Mesendoderm (in vitro differentiated cells): Measurements from ENCODE around the gene NDUFAF8.

ENCODE experiments used
- DNase-seq: peaks from one replicate; pipeline ENCODE4 v3.0.0; 2013
- H2AK5ac ChIP-seq: 2 replicates; pipeline ENCODE4 v1.6.1; 2013; ENCODE audit warnings: low read length, inconsistent platforms
- H2BK120ac ChIP-seq: 2 replicates; pipeline ENCODE4 v1.6.1; 2013; ENCODE audit warnings: low read depth, mild to moderate bottlenecking, low read length, moderate library complexity, mixed read lengths
- H2BK15ac ChIP-seq: replicated peaks from 2 replicates; pipeline ENCODE4 v1.6.1; 2013; ENCODE audit warnings: low read depth, mild to moderate bottlenecking, moderate library complexity
- H2BK5ac ChIP-seq: 2 replicates; pipeline ENCODE4 v1.6.1; 2013; ENCODE audit warnings: low read length, inconsistent platforms
- H3K18ac ChIP-seq: 2 replicates; pipeline ENCODE4 v1.6.1; 2013; ENCODE audit warnings: mild to moderate bottlenecking, low read length, mixed read lengths
- H3K23ac ChIP-seq: one replicate; pipeline ENCODE4 v1.6.1; 2013; ENCODE audit warnings: low read length
- H3K27ac ChIP-seq: 2 replicates; pipeline ENCODE4 v1.5.1; 2013; ENCODE audit warnings: low read depth, mild to moderate bottlenecking, inconsistent platforms, low read length, moderate library complexity
- H3K27me3 ChIP-seq: 2 replicates; pipeline ENCODE4 v1.6.1; 2013; ENCODE audit warnings: low read length, control low read depth, mild to moderate bottlenecking, inconsistent platforms; ENCODE audit not compliant: insufficient read depth, poor library complexity
- H3K36me3 ChIP-seq: 2 replicates; pipeline ENCODE4 v1.6.1; 2013; ENCODE audit warnings: low read length, inconsistent platforms; ENCODE audit not compliant: control insufficient read depth, insufficient read depth
- H3K4ac ChIP-seq: one replicate; pipeline ENCODE4 v1.6.1; 2013; ENCODE audit warnings: low read depth, mild to moderate bottlenecking, low read length, moderate library complexity
- H3K4me1 ChIP-seq: 2 replicates; pipeline ENCODE4 v1.6.1; 2013; ENCODE audit warnings: low read depth, low read length, inconsistent platforms; ENCODE audit not compliant: control insufficient read depth
- H3K4me2 ChIP-seq: 2 replicates; pipeline ENCODE4 v1.6.1; 2013; ENCODE audit warnings: low read length
- H3K4me3 ChIP-seq: 2 replicates; pipeline ENCODE4 v1.5.1; 2013; ENCODE audit warnings: mild to moderate bottlenecking, low read length
- H3K56ac ChIP-seq: one replicate; pipeline ENCODE4 v1.6.1; 2013; ENCODE audit warnings: low read length
- H3K79me1 ChIP-seq: 2 replicates; pipeline ENCODE4 v1.6.1; 2013; ENCODE audit warnings: low read length, inconsistent platforms
- H3K79me2 ChIP-seq: 2 replicates; pipeline ENCODE4 v1.6.1; 2013; ENCODE audit warnings: mild to moderate bottlenecking, low read length; ENCODE audit not compliant: control insufficient read depth, insufficient read depth
- H3K9ac ChIP-seq: 2 replicates; pipeline ENCODE4 v1.6.1; 2013; ENCODE audit warnings: low read length, inconsistent platforms
- H4K5ac ChIP-seq: one replicate; pipeline ENCODE4 v1.6.1; 2013; ENCODE audit warnings: low read length
- H4K8ac ChIP-seq: one replicate; pipeline ENCODE4 v1.6.1; 2013; ENCODE audit warnings: low read depth, mild to moderate bottlenecking, control low read depth, low read length, moderate library complexity
- WGBS: extraction: QIAGEN DNeasy Blood & Tissue Kit; methylation state at CpG from one replicate; pipeline ENCODE4 v1.1.7; 2013; ENCODE audit warnings: low lambda C conversion rate, missing lambda C conversion rate; ENCODE audit not compliant: insufficient coverage; ENCODE audit errors: extremely low coverage; 5-methylcytosine and 5-hydroxymethylcytosine counted together

The NDUFAF8 gene

DNA sequence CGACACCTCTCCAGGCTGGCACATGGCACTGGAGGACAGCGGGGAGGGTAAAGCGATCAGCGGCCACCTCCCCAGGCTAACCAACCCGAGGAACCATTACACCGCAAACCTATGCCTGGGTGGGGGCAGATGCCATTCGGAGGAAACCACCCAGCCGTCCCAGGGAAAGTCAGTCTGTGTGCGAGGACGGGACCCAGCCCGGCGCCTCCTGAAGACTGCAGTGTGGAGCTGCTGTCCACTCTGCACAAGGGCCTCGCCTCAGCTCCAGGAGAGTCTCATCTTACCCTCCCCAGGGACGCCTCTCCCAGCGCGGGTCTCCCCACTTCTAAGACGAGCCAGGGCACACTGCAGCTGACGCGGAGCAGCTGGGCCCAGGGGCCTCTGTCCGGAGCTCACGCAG, 48.0 kb downstream of the NDUFAF8 start:
- no peak for DNase-seq
- Histone ChIP-seq H3K79me2 (peaks cover 15% of the 10 kb centered on the region), H3K27me3 (no peaks in the 10 kb centered on the region), H3K56ac (no peak overlapping the region), H3K27ac (no peak overlapping the region), H3K4me3 (no peak overlapping the region), H4K8ac (no peak overlapping the region), H3K4ac (no peak overlapping the region), H4K5ac (no peak overlapping the region), H2BK5ac (no peak overlapping the region), H3K79me1 (peaks cover 20% of the 10 kb centered on the region), H3K36me3 (no peaks in the 10 kb centered on the region), H3K9ac (no peak overlapping the region), H3K18ac (no peak overlapping the region), H3K4me1 (no peaks in the 10 kb centered on the region), H3K23ac (no peak overlapping the region), H3K4me2 (no peak overlapping the region), H2AK5ac (no peak overlapping the region), H2BK120ac (no peak overlapping the region), H2BK15ac (no peak overlapping the region)
- WGBS: no CpG with 5 or more reads among the region's 21 CpGs

DNA sequence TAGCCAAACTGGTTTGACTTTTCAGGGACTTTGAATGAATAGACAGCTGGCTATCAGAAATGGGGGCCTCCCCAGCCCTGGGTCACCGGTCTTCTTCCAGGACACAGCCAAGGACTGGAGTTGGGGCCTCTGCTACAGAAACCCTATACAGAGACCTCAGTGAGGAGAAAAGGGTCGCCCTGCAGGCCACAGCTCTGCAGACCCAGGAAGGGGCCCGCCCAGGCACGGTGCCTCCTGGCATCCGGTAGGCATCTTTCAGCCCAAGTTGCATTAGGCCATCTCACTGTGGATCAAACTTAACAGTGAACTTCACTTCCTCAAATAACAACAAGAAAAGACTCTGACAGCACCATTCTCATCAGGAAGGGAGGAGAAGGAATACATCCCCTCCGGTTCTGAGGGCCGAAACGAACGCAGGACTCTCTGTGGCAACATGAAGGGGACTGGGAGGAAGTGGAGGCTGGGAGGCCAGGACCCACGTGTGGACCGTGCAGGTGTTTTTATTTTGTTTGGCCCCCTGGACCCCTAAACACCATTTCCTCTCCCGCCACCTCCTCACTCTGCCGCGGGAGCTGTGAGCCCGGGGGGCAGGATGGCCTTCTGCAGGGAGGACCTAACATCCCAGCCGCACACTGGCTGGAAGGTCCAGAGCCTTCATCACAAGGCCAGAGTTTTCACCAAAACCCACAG, 48.8 kb downstream of the NDUFAF8 start:
- Histone ChIP-seq H3K23ac (no peak overlapping the region), H3K79me2 (peaks cover 15% of the 10 kb centered on the region), H3K27ac (no peak overlapping the region), H3K27me3 (no peaks in the 10 kb centered on the region), H3K18ac (no peak overlapping the region), H3K56ac (no peak overlapping the region), H4K8ac (no peak overlapping the region), H2AK5ac (no peak overlapping the region), H2BK5ac (no peak overlapping the region), H2BK15ac (no peak overlapping the region), H3K9ac (no peak overlapping the region), H3K4me1 (no peaks in the 10 kb centered on the region), H3K4me2 (no peak overlapping the region), H4K5ac (no peak overlapping the region), H2BK120ac (no peak overlapping the region), H3K79me1 (peaks cover 20% of the 10 kb centered on the region), H3K4ac (no peak overlapping the region), H3K4me3 (no peak overlapping the region), H3K36me3 (no peaks in the 10 kb centered on the region)
- no CpG with 5 or more reads among the region's 16 CpGs for WGBS
- no peak for DNase-seq

DNA sequence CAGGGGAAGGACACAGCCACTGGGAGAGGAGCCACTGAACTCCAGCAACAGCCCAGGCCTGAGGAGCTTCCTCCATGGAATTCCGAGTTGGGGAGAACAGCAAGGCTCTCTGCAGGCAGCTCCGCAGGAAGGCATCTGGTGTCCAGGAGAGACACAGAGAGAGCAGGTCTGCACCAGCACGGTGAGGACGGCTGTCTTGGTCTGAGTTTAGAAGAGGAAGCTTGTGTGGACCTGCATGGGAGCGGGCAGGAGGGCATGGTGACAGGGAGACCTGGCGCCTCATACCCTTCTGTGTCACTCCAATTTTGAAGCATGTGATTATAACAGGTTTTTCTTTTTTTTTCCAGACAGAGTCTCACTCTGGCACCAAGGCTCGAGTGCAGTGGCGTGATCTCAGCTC, 49.6 kb downstream of the NDUFAF8 start:
- H4K8ac ChIP-seq: no peak overlapping the region
- no CpG with 5 or more reads among the region's 8 CpGs for WGBS
- no peak overlapping the region for H3K4me2 ChIP-seq

DNA sequence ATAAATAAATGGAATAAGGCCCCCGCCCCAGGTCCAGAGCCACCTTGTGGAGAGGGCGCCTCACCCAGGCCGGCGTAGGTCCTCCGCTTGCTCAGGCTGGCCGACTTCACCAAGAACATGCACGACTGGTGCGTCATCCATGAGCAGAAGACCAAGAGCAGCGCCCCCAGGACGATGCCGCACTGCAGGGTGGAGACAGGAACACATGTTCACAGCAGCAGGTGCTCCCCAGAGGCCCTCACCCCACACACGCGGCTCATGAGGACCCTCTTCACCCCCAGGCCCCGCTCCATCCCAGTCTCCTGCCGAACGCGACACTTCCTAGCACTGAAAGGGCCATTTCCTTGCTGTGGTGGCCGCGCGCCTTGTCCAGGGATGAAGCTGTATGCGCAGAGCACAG, 50.5 kb downstream of the NDUFAF8 start:
- no peak overlapping the region for H3K9ac ChIP-seq
- H4K8ac ChIP-seq: no peak overlapping the region
- no peak for DNase-seq
- WGBS: no CpG with 5 or more reads among the region's 21 CpGs
- no peak overlapping the region for H3K56ac ChIP-seq
- no peak overlapping the region for H3K23ac ChIP-seq
- H3K27ac ChIP-seq: no peak overlapping the region
- no peak overlapping the region for H2BK120ac ChIP-seq
- no peak overlapping the region for H3K18ac ChIP-seq
- H2BK15ac ChIP-seq: no peak overlapping the region
- H2AK5ac ChIP-seq: no peak overlapping the region
- H3K4me2 ChIP-seq: no peak overlapping the region
- H4K5ac ChIP-seq: no peak overlapping the region
- H3K36me3 ChIP-seq: no peaks in the 10 kb centered on the region
- H3K79me2 ChIP-seq: peaks cover 17% of the 10 kb centered on the region
- H3K4ac ChIP-seq: no peak overlapping the region
- peaks cover 22% of the 10 kb centered on the region for H3K79me1 ChIP-seq
- H3K27me3 ChIP-seq: no peaks in the 10 kb centered on the region
- H3K4me1 ChIP-seq: peaks cover 2% of the 10 kb centered on the region
- no peak overlapping the region for H3K4me3 ChIP-seq
- H2BK5ac ChIP-seq: no peak overlapping the region

More for the DNA sequence above, 49.6 kb downstream of the NDUFAF8 start:
- no peak overlapping the region for H2BK15ac ChIP-seq
- no peak overlapping the region for H3K27ac ChIP-seq
- no peak overlapping the region for H2BK5ac ChIP-seq
- no peak for DNase-seq
- H3K36me3 ChIP-seq: no peaks in the 10 kb centered on the region
- H3K4me3 ChIP-seq: no peak overlapping the region
- no peak overlapping the region for H2BK120ac ChIP-seq
- no peak overlapping the region for H3K4ac ChIP-seq
- H3K18ac ChIP-seq: no peak overlapping the region
- H3K79me1 ChIP-seq: peaks cover 20% of the 10 kb centered on the region
- no peak overlapping the region for H4K5ac ChIP-seq
- H3K9ac ChIP-seq: no peak overlapping the region
- H3K27me3 ChIP-seq: no peaks in the 10 kb centered on the region
- H3K4me1 ChIP-seq: no peaks in the 10 kb centered on the region
- H3K56ac ChIP-seq: no peak overlapping the region
- H3K79me2 ChIP-seq: peaks cover 15% of the 10 kb centered on the region
- H2AK5ac ChIP-seq: no peak overlapping the region
- no peak overlapping the region for H3K23ac ChIP-seq

DNA sequence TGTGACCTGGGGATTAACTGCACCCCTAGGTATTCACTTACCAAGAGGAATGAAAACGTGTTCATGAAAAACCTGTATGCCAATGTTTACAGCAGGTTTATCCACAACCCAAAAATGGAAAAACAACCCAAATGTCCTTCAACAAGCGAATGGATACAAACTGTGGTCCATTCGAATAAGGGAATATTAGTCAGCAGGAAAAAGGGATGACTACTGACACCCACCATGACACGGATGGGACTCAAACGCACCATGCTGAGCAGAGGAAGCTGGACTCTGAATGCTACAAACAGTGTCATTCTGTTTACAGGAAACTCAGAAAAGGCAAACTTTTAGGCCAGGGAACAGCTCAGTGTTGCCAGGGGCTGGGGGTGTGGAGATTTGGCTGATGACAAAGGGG, 51.1 kb downstream of the NDUFAF8 start:
- Histone ChIP-seq H3K4me1 (peaks cover 2% of the 10 kb centered on the region), H3K4ac (no peak overlapping the region), H4K8ac (no peak overlapping the region), H3K27me3 (no peaks in the 10 kb centered on the region), H3K4me3 (no peak overlapping the region), H3K18ac (no peak overlapping the region), H3K79me1 (peaks cover 21% of the 10 kb centered on the region), H3K4me2 (no peak overlapping the region), H3K27ac (no peak overlapping the region), H3K23ac (no peak overlapping the region), H2AK5ac (no peak overlapping the region), H3K79me2 (peaks cover 17% of the 10 kb centered on the region), H2BK120ac (no peak overlapping the region), H2BK5ac (no peak overlapping the region), H3K9ac (no peak overlapping the region), H2BK15ac (no peak overlapping the region), H4K5ac (no peak overlapping the region), H3K56ac (no peak overlapping the region), H3K36me3 (no peaks in the 10 kb centered on the region)
- no CpG with 5 or more reads among the region's 5 CpGs for whole genome bisulfite sequencing
- DNase-seq: no peak
